OCI-LY1 (cell line): ENCODE data around the gene PRKCA.
"Not testable (repeated sequence)": the region's sequence is repeated elsewhere in the genome, so short reads cannot be mapped to it uniquely, and the experiment has no call there.

Source experiments
- H2AFZ ChIP-seq: fragments of 200-600 bp; sonication (generic), shearing (Covaris generic); 2 replicates; pipeline ENCODE4 v1.6.0; 2014; ENCODE audit warnings: antibody characterized with exemption, mild to moderate bottlenecking, low read length
- H3F3A ChIP-seq: fragments of 200-600 bp; sonication (generic), shearing (Covaris generic); 2 replicates; pipeline ENCODE4 v1.6.0; 2014; ENCODE audit warnings: mild to moderate bottlenecking, antibody characterized with exemption, low read length, moderate library complexity; ENCODE audit not compliant: insufficient read depth
- H3K27ac ChIP-seq: fragments of 200-600 bp; sonication (generic); 2 replicates; pipeline ENCODE4 v1.5.1; 2014; ENCODE audit warnings: low read length, mixed run types, mild to moderate bottlenecking, low read depth; ENCODE audit not compliant: poor library complexity, severe bottlenecking
- H3K27me3 ChIP-seq: fragments of 200-600 bp; sonication (generic); 2 replicates; pipeline ENCODE4 v1.6.0; 2014; ENCODE audit warnings: antibody characterized with exemption, mild to moderate bottlenecking, low read length, moderate library complexity; ENCODE audit not compliant: insufficient read depth
- H3K36me3 ChIP-seq: fragments of 200-600 bp; sonication (generic); 2 replicates; pipeline ENCODE4 v1.6.1; 2014; ENCODE audit warnings: mild to moderate bottlenecking, antibody characterized with exemption, low read length, moderate library complexity, mixed read lengths; ENCODE audit not compliant: insufficient read depth
- H3K4me1 ChIP-seq: fragments of 200-600 bp; sonication (generic); 2 replicates; pipeline ENCODE4 v1.5.1; 2014; ENCODE audit warnings: mild to moderate bottlenecking, low read length, moderate library complexity; ENCODE audit not compliant: insufficient read depth, severe bottlenecking
- H3K4me2 ChIP-seq: fragments of 200-600 bp; sonication (generic), shearing (Covaris generic); 2 replicates; pipeline ENCODE4 v1.6.1; 2014; ENCODE audit warnings: low read length
- H3K4me3 ChIP-seq: fragments of 200-600 bp; sonication (generic); 2 replicates; pipeline ENCODE4 v1.5.1; 2014; ENCODE audit warnings: low read length, low read depth, mild to moderate bottlenecking, mixed read lengths; ENCODE audit not compliant: poor library complexity, severe bottlenecking
- H3K79me2 ChIP-seq: fragments of 200-600 bp; shearing (Covaris generic); 2 replicates; pipeline ENCODE4 v1.6.1; 2016; ENCODE audit warnings: mixed run types, low read length, mixed read lengths; ENCODE audit not compliant: insufficient read depth
- H3K9ac ChIP-seq: fragments of 200-600 bp; sonication (generic), shearing (Covaris generic); 2 replicates; pipeline ENCODE4 v1.6.1; 2014; ENCODE audit warnings: mild to moderate bottlenecking, low read length, mixed read lengths
- H3K9me2 ChIP-seq: fragments of 200-600 bp; sonication (generic), shearing (Covaris generic); 2 replicates; pipeline ENCODE4 v1.6.1; 2014; ENCODE audit warnings: low read depth, mild to moderate bottlenecking, low read length, mixed read lengths
- H3K9me3 ChIP-seq: fragments of 200-600 bp; shearing (Covaris generic); 2 replicates; pipeline ENCODE4 v1.6.1; 2014; ENCODE audit warnings: low read length, mixed read lengths
- H4K20me1 ChIP-seq: fragments of 200-600 bp; sonication (generic), shearing (Covaris generic); 2 replicates; pipeline ENCODE4 v1.6.0; 2016; ENCODE audit warnings: mild to moderate bottlenecking, low read length; ENCODE audit not compliant: insufficient read depth
- CTCF ChIP-seq: fragments of 200-600 bp; sonication (generic), shearing (Covaris generic); IDR thresholded peaks from 2 replicates; pipeline ENCODE4 v1.5.1; 2017; ENCODE audit warnings: mild to moderate bottlenecking, antibody characterized with exemption, low read length, moderate library complexity, mixed read lengths
- EZH2 ChIP-seq: fragments of 200-600 bp; sonication (generic), shearing (Covaris generic); IDR thresholded peaks from 2 replicates; pipeline ENCODE4 v1.8.0; 2017; ENCODE audit warnings: borderline replicate concordance, mixed run types, mild to moderate bottlenecking, antibody characterized with exemption, low read length, moderate library complexity, mixed read lengths

PRKCA gene

GRCh38 chr17:66347661-66348514, 45.5 kb downstream of the PRKCA start:
- Histone ChIP-seq H4K20me1 (no peaks in the 10 kb centered on the region), H3K9me3 (no peaks in the 10 kb centered on the region), H3K9me2 (no peaks in the 10 kb centered on the region), H3K27ac (no peak overlapping the region), H3K79me2 (peaks cover 7% of the 10 kb centered on the region; the same call in 1 of the 2 replicates), H2AFZ (no peak overlapping the region), H3K9ac (no peak overlapping the region), H3K27me3 (no peaks in the 10 kb centered on the region), H3K4me3 (no peak overlapping the region), H3K4me1 (peaks cover 28% of the 10 kb centered on the region), H3K4me2 (no peak overlapping the region), H3F3A (no peaks in the 10 kb centered on the region), H3K36me3 (no peaks in the 10 kb centered on the region)
- TF ChIP-seq EZH2 = no peak
- TF ChIP-seq CTCF = no peak

GRCh38 chr17:66348584-66349165, 46.3 kb downstream of the PRKCA start:
- Histone ChIP-seq H3K9me3 (no peaks in the 10 kb centered on the region), H4K20me1 (no peaks in the 10 kb centered on the region), H3K79me2 (peaks cover 5% of the 10 kb centered on the region; the same call in 1 of the 2 replicates), H3F3A (no peaks in the 10 kb centered on the region), H3K4me2 (no peak overlapping the region), H3K4me1 (peaks cover 32% of the 10 kb centered on the region), H3K27ac (no peak overlapping the region), H2AFZ (no peak overlapping the region), H3K9me2 (no peaks in the 10 kb centered on the region), H3K36me3 (no peaks in the 10 kb centered on the region), H3K9ac (no peak overlapping the region), H3K27me3 (no peaks in the 10 kb centered on the region), H3K4me3 (no peak overlapping the region)
- TF ChIP-seq EZH2 = no peak
- TF ChIP-seq CTCF = no peak

GRCh38 chr17:66349521-66350254, 47.3 kb downstream of the PRKCA start:
- H3K4me2 ChIP-seq = no peak overlapping the region
- H4K20me1 ChIP-seq = no peaks in the 10 kb centered on the region
- H3K79me2 ChIP-seq = peaks cover 4% of the 10 kb centered on the region; the same call in 1 of the 2 replicates
- H2AFZ ChIP-seq = no peak overlapping the region
- H3K4me3 ChIP-seq = no peak overlapping the region
- no peaks in the 10 kb centered on the region for H3K27me3 ChIP-seq
- H3K4me1 ChIP-seq = peaks cover 33% of the 10 kb centered on the region
- no peaks in the 10 kb centered on the region for H3K9me2 ChIP-seq
- no peaks in the 10 kb centered on the region for H3K9me3 ChIP-seq
- no peak overlapping the region for H3K9ac ChIP-seq
- no peaks in the 10 kb centered on the region for H3F3A ChIP-seq
- H3K27ac ChIP-seq = no peak overlapping the region
- H3K36me3 ChIP-seq = no peaks in the 10 kb centered on the region
- no peak for TF ChIP-seq CTCF
- TF ChIP-seq EZH2 = no peak

GRCh38 chr17:66350576-66350975, 48.2 kb downstream of the PRKCA start:
- H2AFZ ChIP-seq, H3K27ac ChIP-seq, H3K4me3 ChIP-seq, H3K79me2 ChIP-seq, H4K20me1 ChIP-seq, H3K9me2 ChIP-seq, H3F3A ChIP-seq, H3K36me3 ChIP-seq, H3K9me3 ChIP-seq, H3K27me3 ChIP-seq, H3K9ac ChIP-seq, H3K4me2 ChIP-seq: not testable (repeated sequence)
- peaks cover 35% of the 10 kb centered on the region for H3K4me1 ChIP-seq
